Peyer's patch (tissue), 4 donors: ENCODE results near the gene EPHB1.

Experiments used
- POLR2A ChIP-seq, 2 donors: fragments of 450-650 bp; IDR thresholded peaks; one replicate each; pipeline ENCODE4 v1.5.1; 2017; ENCODE audit warnings: antibody characterized with exemption in 2 of 2, mild to moderate bottlenecking in 2 of 2, moderate library complexity in 2 of 2
- TF ChIP-seq, protein P1 (sequence below), 6 experiments: fragments of 450-650 bp in 4 of 6; fragments of 200-600 bp in 2 of 6; sonication (generic) in 1 of 6; IDR thresholded peaks; one replicate each; pipeline ENCODE4 v1.5.1; 2017 to 2019; ENCODE audit warnings: antibody characterized with exemption in 6 of 6, mild to moderate bottlenecking in 3 of 6, moderate library complexity in 1 of 6

DNA sequence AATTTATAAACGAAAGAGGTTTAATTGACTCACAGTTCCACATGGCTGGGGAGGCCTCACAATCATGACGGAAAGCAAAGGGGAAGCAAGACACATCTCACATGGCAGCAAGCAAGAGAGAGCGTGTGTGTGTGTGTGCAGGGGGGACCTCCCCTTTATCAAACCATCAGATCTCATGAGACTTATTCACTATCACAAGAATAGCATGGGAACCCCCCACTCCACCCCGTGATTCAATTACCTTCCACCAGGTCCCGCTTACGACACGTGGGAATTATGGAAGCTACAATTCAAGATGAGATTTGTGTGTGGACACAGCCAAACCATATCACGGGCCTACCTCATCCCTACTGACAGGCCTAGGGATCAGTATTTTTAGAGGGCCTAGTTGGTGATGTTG lies 3.1 kb upstream of the EPHB1 start:
- TF ChIP-seq, protein P1, sequence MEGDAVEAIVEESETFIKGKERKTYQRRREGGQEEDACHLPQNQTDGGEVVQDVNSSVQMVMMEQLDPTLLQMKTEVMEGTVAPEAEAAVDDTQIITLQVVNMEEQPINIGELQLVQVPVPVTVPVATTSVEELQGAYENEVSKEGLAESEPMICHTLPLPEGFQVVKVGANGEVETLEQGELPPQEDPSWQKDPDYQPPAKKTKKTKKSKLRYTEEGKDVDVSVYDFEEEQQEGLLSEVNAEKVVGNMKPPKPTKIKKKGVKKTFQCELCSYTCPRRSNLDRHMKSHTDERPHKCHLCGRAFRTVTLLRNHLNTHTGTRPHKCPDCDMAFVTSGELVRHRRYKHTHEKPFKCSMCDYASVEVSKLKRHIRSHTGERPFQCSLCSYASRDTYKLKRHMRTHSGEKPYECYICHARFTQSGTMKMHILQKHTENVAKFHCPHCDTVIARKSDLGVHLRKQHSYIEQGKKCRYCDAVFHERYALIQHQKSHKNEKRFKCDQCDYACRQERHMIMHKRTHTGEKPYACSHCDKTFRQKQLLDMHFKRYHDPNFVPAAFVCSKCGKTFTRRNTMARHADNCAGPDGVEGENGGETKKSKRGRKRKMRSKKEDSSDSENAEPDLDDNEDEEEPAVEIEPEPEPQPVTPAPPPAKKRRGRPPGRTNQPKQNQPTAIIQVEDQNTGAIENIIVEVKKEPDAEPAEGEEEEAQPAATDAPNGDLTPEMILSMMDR (IDR thresholded peaks at IDR 0.05) = no peak
- no peak for TF ChIP-seq POLR2A (IDR thresholded peaks at IDR 0.05)
